Sigmoid colon (tissue), 7 donors: ENCODE measurements around the gene CHD1. TPM values are rescaled to one million over a fixed set of nuclear protein-coding genes. Genes with fewer than 3 reads are reported as not detected.
A peak's percentile ranks its signal among the peaks of the same experiment; 100 is the strongest.

Experiments used
- DNase-seq: peaks from one replicate; pipeline ENCODE4 v3.0.0-alpha.2; 2019
- H3K27ac ChIP-seq, 4 donors: fragments of 200-600 bp; sonication (generic); one replicate each; pipeline ENCODE4 v1.5.1; 2016 to 2019; ENCODE audit warnings: mild to moderate bottlenecking in 1 of 4
- H3K27me3 ChIP-seq, 3 donors: fragments of 200-600 bp; sonication (generic); one replicate each; pipeline ENCODE4 v1.5.1; 2019; ENCODE audit warnings: mild to moderate bottlenecking in 1 of 3
- H3K36me3 ChIP-seq, 4 donors: fragments of 200-600 bp; sonication (generic); one replicate each; pipeline ENCODE4 v1.5.1; 2016 to 2019
- H3K4me1 ChIP-seq, 4 donors: fragments of 200-600 bp; sonication (generic); one replicate each; pipeline ENCODE4 v1.5.1; 2017 to 2019
- H3K4me3 ChIP-seq, 4 donors: fragments of 200-600 bp; sonication (generic); one replicate each; pipeline ENCODE4 v1.5.1; 2017 to 2019; ENCODE audit warnings: mild to moderate bottlenecking in 2 of 4, moderate library complexity in 1 of 4
- H3K9me3 ChIP-seq, 4 donors: fragments of 200-600 bp in 3 of 4; sonication (generic) in 3 of 4; one replicate each; pipeline versions ENCODE4 v1.5.1 to v1.6.1; 2013 to 2019
- CTCF ChIP-seq, 4 experiments: fragments of 450-650 bp in 3 of 4; fragments of 200-600 bp in 1 of 4; IDR thresholded peaks; one replicate each; pipeline ENCODE4 v1.5.1; 2016 to 2019; ENCODE audit warnings: antibody characterized with exemption in 4 of 4, mild to moderate bottlenecking in 3 of 4, moderate library complexity in 2 of 4
- EP300 ChIP-seq, 4 donors: sonication (generic); formaldehyde crosslinking; IDR thresholded peaks; one replicate each; pipeline ENCODE4 v1.6.1; 2017; ENCODE audit warnings: antibody characterized with exemption in 4 of 4
- POLR2A ChIP-seq, 2 donors: fragments of 450-650 bp; IDR thresholded peaks; one replicate each; pipeline ENCODE4 v1.6.1; 2016; ENCODE audit warnings: antibody characterized with exemption in 2 of 2, mild to moderate bottlenecking in 2 of 2, moderate library complexity in 2 of 2
- POLR2AphosphoS5 ChIP-seq, 4 donors: sonication (generic); formaldehyde crosslinking; IDR thresholded peaks; one replicate each; pipeline ENCODE4 v1.6.1; 2017; ENCODE audit warnings: antibody characterized with exemption in 4 of 4
- WGBS, 2 donors: extraction: QIAGEN DNeasy Blood & Tissue Kit; methylation state at CpG; one replicate each; pipeline ENCODE4 v1.1.7; 2013; 5-methylcytosine and 5-hydroxymethylcytosine counted together
- intact Hi-C: fragments of 100-400 bp; cut with DNase I; formaldehyde crosslinking; loops from one replicate; pipeline ENCODE4 v1.15.1; 2023
- polyA plus RNA-seq, 3 donors: library from polyadenylated mRNA; stranded (reverse); fragments of 200-250 nt; gene quantifications; one replicate each; pipeline ENCODE4 v1.2.3, GENCODE V29; 2013
- total RNA-seq, 4 donors: library from RNA; depleted of rRNA; stranded (reverse); fragments of >200 nt; gene quantifications; one replicate each; pipeline ENCODE4 v1.1.0, GENCODE V29; 2016
- donor health status: healthy with polysubstance abuse.
- donor health status: Bipolar disorder and iron deficiency.
- donor health status: healthy.

Gene CHD1
- total and polyA plus RNA-seq, 7 donors: 13.9 to 73.3 (median 38.2) TPM

- Histone ChIP-seq H3K27me3 (no peaks in the 10 kb centered on the region), H3K4me1 (no peaks in the 10 kb centered on the region), H3K4me3 (peak overlapping the region in 3 of 4 donors; percentile 11 to 27 (median 21)), H3K9me3 (no peaks in the 10 kb centered on the region), H3K36me3 (no peaks in the 10 kb centered on the region), H3K27ac (no peak overlapping the region)
- 61 to 64% methylated on average over 42 of the region's 42 CpGs for WGBS, 2 donors
- DNase-seq: no peak
- TF ChIP-seq EP300 (IDR thresholded peaks at IDR 0.05) (no peak), CTCF (IDR thresholded peaks at IDR 0.05) (peak in 1 of 4 experiments; percentile 14), POLR2AphosphoS5 (IDR thresholded peaks at IDR 0.05) (no peak), POLR2A (IDR thresholded peaks at IDR 0.05) (no peak)
- intact Hi-C loops: no loop called here
Observed at GRCh38 chr5:98839469-98840383, 89.1 kb downstream of the CHD1 start.

GRCh38 chr5:98836175-98836574 is 92.6 kb downstream of the CHD1 start:
- H3K4me1 ChIP-seq: no peaks in the 10 kb centered on the region
- no peaks in the 10 kb centered on the region for H3K9me3 ChIP-seq
- DNase-seq: no peak
- 43 to 77% methylated on average over 5 of the region's 5 CpGs for WGBS, 2 donors
- no peak for TF ChIP-seq POLR2AphosphoS5 (IDR thresholded peaks at IDR 0.05)
- TF ChIP-seq EP300 (IDR thresholded peaks at IDR 0.05): no peak
- TF ChIP-seq POLR2A (IDR thresholded peaks at IDR 0.05): no peak
- no peak for TF ChIP-seq CTCF (IDR thresholded peaks at IDR 0.05)
- no peak overlapping the region for H3K4me3 ChIP-seq
- H3K27me3 ChIP-seq: no peaks in the 10 kb centered on the region
- intact Hi-C loops: no loop called here
- no peaks in the 10 kb centered on the region for H3K36me3 ChIP-seq
- H3K27ac ChIP-seq: no peak overlapping the region

DNA sequence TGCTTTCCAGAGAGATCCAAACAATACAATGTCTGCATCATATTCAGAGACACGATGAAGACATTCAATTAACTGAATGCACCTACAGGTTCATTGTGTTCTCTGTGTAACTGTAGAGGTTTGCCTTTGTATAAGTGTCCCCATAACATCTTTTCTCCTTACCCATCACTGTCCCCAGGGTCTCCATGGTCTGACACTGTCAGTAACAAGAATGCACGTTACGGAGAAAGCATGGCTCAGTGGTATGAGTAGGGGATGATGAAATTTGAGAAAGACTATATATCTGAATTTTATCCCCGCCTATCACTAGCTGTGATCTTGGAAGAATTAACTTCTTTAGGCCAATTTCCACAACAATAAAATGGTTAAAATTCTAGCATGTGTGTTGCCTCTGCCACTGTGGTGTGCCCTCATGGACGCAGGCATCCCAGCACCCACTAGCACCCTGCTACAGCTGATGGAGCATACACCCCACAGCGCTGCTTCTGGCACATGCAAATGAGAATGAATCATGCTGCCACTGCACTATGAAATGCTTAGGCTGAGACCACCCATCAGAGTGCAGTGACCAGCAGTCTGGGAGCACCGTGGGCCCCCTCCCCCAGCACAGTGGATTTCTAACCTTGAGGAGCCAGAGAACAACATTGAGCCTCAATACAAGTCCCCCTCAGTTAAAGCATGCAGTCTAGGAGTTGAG is 101.1 kb downstream of the CHD1 start:
- intact Hi-C loops: loop anchor here (10.0 kb wide), 1 partner anchor 1593 kb away; no protein-coding TSS in a partner anchor

GRCh38 chr5:98827161-98827560 is 101.6 kb downstream of the CHD1 start:
- WGBS, 2 donors: 14 to 35% methylated on average over 1 of the region's 1 CpG
- H3K4me1 ChIP-seq: no peaks in the 10 kb centered on the region
- no peak for DNase-seq
- no peak overlapping the region for H3K27ac ChIP-seq
- no peaks in the 10 kb centered on the region for H3K9me3 ChIP-seq
- no peaks in the 10 kb centered on the region for H3K36me3 ChIP-seq
- intact Hi-C loops: loop anchor here (10.0 kb wide), 1 partner anchor 1592 kb away; no protein-coding TSS in a partner anchor
- H3K27me3 ChIP-seq: no peaks in the 10 kb centered on the region
- no peak overlapping the region for H3K4me3 ChIP-seq
- TF ChIP-seq CTCF (IDR thresholded peaks at IDR 0.05) (peak in 3 of 4 experiments; percentile 25 to 52 (median 29)), POLR2AphosphoS5 (IDR thresholded peaks at IDR 0.05) (no peak)

More for the DNA sequence above, 101.1 kb downstream of the CHD1 start:
- no peaks in the 10 kb centered on the region for H3K9me3 ChIP-seq
- DNase-seq: no peak
- H3K4me1 ChIP-seq: no peaks in the 10 kb centered on the region
- H3K27me3 ChIP-seq: no peaks in the 10 kb centered on the region
- H3K27ac ChIP-seq: no peak overlapping the region
- H3K36me3 ChIP-seq: no peaks in the 10 kb centered on the region
- no peak overlapping the region for H3K4me3 ChIP-seq
- no peak for TF ChIP-seq CTCF (IDR thresholded peaks at IDR 0.05)
- no peak for TF ChIP-seq POLR2AphosphoS5 (IDR thresholded peaks at IDR 0.05)
- TF ChIP-seq EP300 (IDR thresholded peaks at IDR 0.05): no peak
- no peak for TF ChIP-seq POLR2A (IDR thresholded peaks at IDR 0.05)
- WGBS, 2 donors: 77 to 82% methylated on average over 7 of the region's 7 CpGs
